Lower leg skin (tissue), 3 donors: Measurements from ENCODE around the gene KDM4B.

Source experiments
- CTCF ChIP-seq, 3 donors: fragments of 450-650 bp; IDR thresholded peaks; one replicate each; pipeline ENCODE4 v1.5.1; 2016; ENCODE audit warnings: antibody characterized with exemption in 3 of 3, mild to moderate bottlenecking in 3 of 3, moderate library complexity in 2 of 3
- POLR2A ChIP-seq, 2 donors: fragments of 450-650 bp; IDR thresholded peaks; one replicate each; pipeline ENCODE4 v1.6.1; 2016 to 2017; ENCODE audit warnings: antibody characterized with exemption in 2 of 2, mild to moderate bottlenecking in 1 of 2, moderate library complexity in 1 of 2

GRCh38 chr19:4962085-4962619, 6.8 kb upstream of the KDM4B start:
- TF ChIP-seq CTCF (IDR thresholded peaks at IDR 0.05) (no peak), POLR2A (IDR thresholded peaks at IDR 0.05) (no peak)
